Astrocyte (in vitro differentiated cells and primary cell): ENCODE measurements around the gene CISD1. TPM values are rescaled to one million over a fixed set of nuclear protein-coding genes. Genes with fewer than 3 reads are reported as not detected.

ENCODE experiments used
- DNase-seq: peaks from one replicate; pipeline ENCODE4 v3.0.0-alpha.2; 2010; ENCODE audit warnings: low read depth
- FAIRE-seq: peaks from 2 replicates; lab custom pipeline; 2011; peaks lifted over from hg19 to GRCh38; lab: Jason Lieb, UNC
- H2AFZ ChIP-seq: 2 replicates; pipeline ENCODE4 v1.6.0; 2012; ENCODE audit warnings: low read depth, low read length, inconsistent platforms
- H3K27ac ChIP-seq: 2 replicates; pipeline ENCODE4 v1.5.1; 2011; ENCODE audit warnings: low read depth, low read length, inconsistent platforms
- H3K27me3 ChIP-seq: 2 replicates; pipeline ENCODE4 v1.6.0; 2011; ENCODE audit warnings: low read length, inconsistent platforms; ENCODE audit not compliant: insufficient read depth
- H3K36me3 ChIP-seq: 2 replicates; pipeline ENCODE4 v1.5.1; 2011; ENCODE audit warnings: low read length, inconsistent platforms; ENCODE audit not compliant: insufficient read depth
- H3K4me1 ChIP-seq: 2 replicates; pipeline ENCODE4 v1.5.1; 2011; ENCODE audit warnings: low read length, inconsistent platforms; ENCODE audit not compliant: insufficient read depth
- H3K4me2 ChIP-seq: 2 replicates; pipeline ENCODE4 v1.6.0; 2012; ENCODE audit warnings: low read length, inconsistent platforms
- H3K4me3 ChIP-seq: 2 replicates; pipeline ENCODE4 v1.5.1; 2011; ENCODE audit warnings: low read depth, mild to moderate bottlenecking, low read length, inconsistent platforms; ENCODE audit not compliant: insufficient read depth
- H3K79me2 ChIP-seq: 2 replicates; pipeline ENCODE4 v1.6.0; 2012; ENCODE audit warnings: mild to moderate bottlenecking, low read length, inconsistent platforms; ENCODE audit not compliant: insufficient read depth
- H3K9ac ChIP-seq: 2 replicates; pipeline ENCODE4 v1.6.0; 2012; ENCODE audit warnings: mild to moderate bottlenecking, low read length, inconsistent platforms
- H3K9me3 ChIP-seq: 2 replicates; pipeline ENCODE4 v1.5.1; 2012; ENCODE audit warnings: low read depth, mild to moderate bottlenecking, low read length, inconsistent platforms; ENCODE audit not compliant: insufficient read depth
- H4K20me1 ChIP-seq: 2 replicates; pipeline ENCODE4 v1.6.0; 2012; ENCODE audit warnings: low read length, inconsistent platforms; ENCODE audit not compliant: insufficient read depth
- H3K27ac Mint-ChIP-seq: one replicate; pipeline ENCODE4 v1.8.0; 2021; ENCODE audit warnings: mild to moderate bottlenecking, mixed read lengths; ENCODE audit not compliant: unreplicated experiment
- H3K27me3 Mint-ChIP-seq: one replicate; pipeline ENCODE4 v1.8.0; 2021; ENCODE audit warnings: low read depth, mixed read lengths; ENCODE audit not compliant: unreplicated experiment
- H3K36me3 Mint-ChIP-seq: one replicate; pipeline ENCODE4 v1.8.0; 2021; ENCODE audit warnings: low read depth, mixed read lengths; ENCODE audit not compliant: unreplicated experiment
- H3K4me1 Mint-ChIP-seq: one replicate; pipeline ENCODE4 v1.8.0; 2021; ENCODE audit warnings: low read depth, mixed read lengths; ENCODE audit not compliant: unreplicated experiment
- H3K4me3 Mint-ChIP-seq: one replicate; pipeline ENCODE4 v1.8.0; 2021; ENCODE audit warnings: mild to moderate bottlenecking, moderate library complexity, mixed read lengths; ENCODE audit not compliant: unreplicated experiment
- H3K9me3 Mint-ChIP-seq: one replicate; pipeline ENCODE4 v1.8.0; 2021; ENCODE audit warnings: mild to moderate bottlenecking, mixed read lengths; ENCODE audit not compliant: unreplicated experiment
- CTCF ChIP-seq: IDR thresholded peaks from 2 replicates; pipeline ENCODE4 v1.5.1; 2011; ENCODE audit warnings: low read depth, mild to moderate bottlenecking, inconsistent platforms, low read length, moderate library complexity; ENCODE audit not compliant: insufficient read depth
- EZH2 ChIP-seq: IDR thresholded peaks from 2 replicates; pipeline ENCODE4 v1.6.1; 2012; ENCODE audit warnings: mild to moderate bottlenecking, low read length, inconsistent platforms; ENCODE audit not compliant: insufficient read depth
- total RNA-seq: library from RNA; stranded (reverse); gene quantifications from 2 replicates; pipeline ENCODE4 v1.2.1, GENCODE V29; 2021

The CISD1 gene
- total RNA-seq, 1 donor from 2014 or later = 36.3 TPM

DNA sequence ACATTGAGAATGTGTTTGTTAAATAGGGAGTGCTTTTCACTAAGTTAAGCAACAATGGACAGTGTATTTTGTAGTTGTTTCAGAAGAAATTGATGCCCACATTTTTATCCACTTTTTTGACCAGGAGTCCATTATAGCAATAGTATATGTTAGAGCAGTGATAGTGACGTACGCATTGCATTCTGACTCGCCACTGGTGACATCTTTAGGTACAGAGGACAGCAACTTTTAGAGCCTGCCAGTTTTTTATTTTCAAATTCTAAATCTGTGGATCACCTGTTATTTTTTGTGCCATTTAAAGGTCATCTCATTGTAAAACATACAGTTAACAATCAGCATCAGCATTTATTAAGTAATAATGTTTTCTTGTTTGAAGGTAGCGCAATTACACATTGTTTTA, 67.3 kb downstream of the CISD1 start:
- Histone ChIP-seq H3K4me2 (peak overlapping the region; percentile 97), H2AFZ (no peak overlapping the region), H3K27me3 (no peaks in the 10 kb centered on the region), H3K9me3 (no peaks in the 10 kb centered on the region), H3K36me3 (no peaks in the 10 kb centered on the region), H3K4me1 (peaks cover 5% of the 10 kb centered on the region), H4K20me1 (peaks cover 43% of the 10 kb centered on the region), H3K4me3 (peak overlapping the region; percentile 89), H3K9ac (peak overlapping the region; percentile 87), H3K79me2 (peaks cover 62% of the 10 kb centered on the region), H3K27ac (no peak overlapping the region)
- peaks cover 1% of the 10 kb centered on the region for H3K36me3 Mint-ChIP-seq
- DNase-seq (no peak), FAIRE-seq (no peak)
- H3K4me1 Mint-ChIP-seq = peaks cover 6% of the 10 kb centered on the region
- peaks cover 2% of the 10 kb centered on the region for H3K9me3 Mint-ChIP-seq
- H3K27me3 Mint-ChIP-seq = no peaks in the 10 kb centered on the region
- peak overlapping the region; percentile 95 for H3K4me3 Mint-ChIP-seq
- no peak for TF ChIP-seq CTCF
- TF ChIP-seq EZH2 = no peak
- peak overlapping the region; percentile 36 for H3K27ac Mint-ChIP-seq

Other genes with a start within 250 kb of the CISD1 start
- 5.6 and 6.8 TPM in 2 replicates for gene IPMK, start 1.3 kb upstream of the CISD1 start, total RNA-seq
- 18.4 and 22.1 TPM in 2 replicates for gene UBE2D1, start 65.8 kb downstream of the CISD1 start, total RNA-seq
- 38.2 and 41.4 TPM in 2 replicates for gene TFAM, start 116.2 kb downstream of the CISD1 start, total RNA-seq
- 23.0 and 37.5 TPM in 2 replicates for gene BICC1, start 243.7 kb downstream of the CISD1 start, total RNA-seq